ENCODE measurements around the gene CEP85L.

GRCh38 chr6:118649918-118650581 lies 1.3 kb downstream of the CEP85L start:
- TF ChIP-seq CTCF (IDR thresholded peaks at IDR 0.05) (no peak), POLR2A (IDR thresholded peaks at IDR 0.05) (no peak)
